ENCODE data around the gene PACRG. TPM values are rescaled to one million over a fixed set of nuclear protein-coding genes. Genes with fewer than 3 reads are reported as not detected.

PACRG gene
- total and polyA plus RNA-seq, 2 of the 8 experiments (the other 6 are each of a cell fraction or from before 2014, with no cell fraction given) = 0.44 to 0.54 TPM

- H4K20me1 ChIP-seq (replicated peaks in 1 of 2; ENCODE audit: control insufficient read depth in 1 of 2, insufficient read depth in 2 of 2, low read length in 2 of 2) = no peaks in the 10 kb centered on the region
- H4K8ac ChIP-seq (ENCODE audit: extremely low read depth, insufficient read depth, low read length) = no peak overlapping the region
- no peak overlapping the region for H3K4me2 ChIP-seq (ENCODE audit: insufficient read depth in 1 of 2, low read depth in 2 of 2, low read length in 2 of 2)
- H3K56ac ChIP-seq (replicated peaks; ENCODE audit: insufficient read length, low read depth, low read length) = no peak overlapping the region
- no peak overlapping the region for H4K5ac ChIP-seq (ENCODE audit: insufficient read length, low read depth, low read length)
- H3K79me1 ChIP-seq (ENCODE audit: low read depth, low read length) = no peaks in the 10 kb centered on the region
- H3K23ac ChIP-seq (ENCODE audit: insufficient read length) = no peak overlapping the region
- H3K18ac ChIP-seq (ENCODE audit: extremely low read depth, low read length) = no peak overlapping the region
- no peak for FAIRE-seq
- ChIA-PET CTCF (ENCODE audit: partially characterized antibody) (interaction anchor here (0.6 to 1.2 kb wide), 2 partner anchors 56 to 422 kb away, joined by 3 to 4 read pairs; no protein-coding TSS in a partner anchor), POLR2A (ENCODE audit: partially characterized antibody) (no interaction called here)
- H3K79me2 ChIP-seq (ENCODE audit: control insufficient read depth in 1 of 2, insufficient read depth in 2 of 2, low read length in 2 of 2) = no peaks in the 10 kb centered on the region
- H2BK20ac ChIP-seq (ENCODE audit: low read length) = no peak overlapping the region
- H3K23me2 ChIP-seq (ENCODE audit: low read depth, low read length) = no peaks in the 10 kb centered on the region
- no peaks in the 10 kb centered on the region for H3K36me3 ChIP-seq (ENCODE audit: control insufficient read depth in 2 of 4, insufficient read depth in 4 of 4, low read length in 3 of 4)
- no peaks in the 10 kb centered on the region; a peak in 1 of 7 replicates for H3K4me1 ChIP-seq (replicated peaks in 1 of 4; ENCODE audit: control insufficient read depth in 3 of 4, insufficient read depth in 4 of 4, low read length in 3 of 4)
- 93% methylated on average over 6 of the region's 6 CpGs; no CpG with 5 or more reads in 1 of the 2 experiments for WGBS, 2 experiments (ENCODE audit: extremely low coverage in 1 of 2, insufficient coverage in 1 of 2, insufficient read length in 1 of 2, insufficient replicate concordance in 2 of 2, low coverage in 1 of 2, low lambda C conversion rate in 2 of 2, missing lambda C conversion rate in 1 of 2)
- H2AFZ ChIP-seq (ENCODE audit: low read length) = 0 out of 2 replicates have a peak overlapping the region, but pooled peaks have one; percentile 20
- no peaks in the 10 kb centered on the region for H3K9me3 ChIP-seq (ENCODE audit: insufficient read depth in 2 of 2, low read depth in 1 of 2, low read length in 1 of 2)
- no peaks in the 10 kb centered on the region for H3K27me3 ChIP-seq (replicated peaks in 1 of 4; ENCODE audit: control insufficient read depth in 3 of 4, extremely low read depth in 1 of 4, insufficient read depth in 3 of 4, low read length in 3 of 4)
- no peak overlapping the region for H3K9ac ChIP-seq (replicated peaks in 1 of 4; ENCODE audit: extremely low read depth in 1 of 4, low read depth in 3 of 4, low read length in 3 of 4)
- no peak overlapping the region for H2AK5ac ChIP-seq (ENCODE audit: low read depth, low read length)
- H3K14ac ChIP-seq (ENCODE audit: insufficient read length) = no peak overlapping the region
- no peak overlapping the region for H2BK5ac ChIP-seq (ENCODE audit: low read depth, low read length)
- H3K27ac ChIP-seq (ENCODE audit: low read depth, low read length) = no peak overlapping the region
- H2BK120ac ChIP-seq (replicated peaks; ENCODE audit: low read depth, low read length) = no peak overlapping the region
- H4K91ac ChIP-seq (replicated peaks; ENCODE audit: insufficient read length, low read length) = no peak overlapping the region
- H3K4me3 ChIP-seq (ENCODE audit: extremely low read depth in 1 of 4, insufficient read depth in 2 of 4, low read depth in 3 of 4, low read length in 4 of 4) = no peak overlapping the region
- no peak overlapping the region for H2BK12ac ChIP-seq (ENCODE audit: low read depth, low read length)
- DNase-seq (ENCODE audit: low read depth in 1 of 2, low spot score in 2 of 2) = no peak
- no peak overlapping the region for H2BK15ac ChIP-seq (ENCODE audit: low read length)
- H3K4ac ChIP-seq (replicated peaks; ENCODE audit: insufficient read length, low read depth, low read length) = no peak overlapping the region
- no peak for TF ChIP-seq SIN3A (conservative IDR thresholded peaks at IDR 0.05 in 1 of 2, IDR thresholded peaks at IDR 0.05 in 1 of 2; ENCODE audit: low read depth in 1 of 2, low read length in 2 of 2)
- TF ChIP-seq, protein P1, sequence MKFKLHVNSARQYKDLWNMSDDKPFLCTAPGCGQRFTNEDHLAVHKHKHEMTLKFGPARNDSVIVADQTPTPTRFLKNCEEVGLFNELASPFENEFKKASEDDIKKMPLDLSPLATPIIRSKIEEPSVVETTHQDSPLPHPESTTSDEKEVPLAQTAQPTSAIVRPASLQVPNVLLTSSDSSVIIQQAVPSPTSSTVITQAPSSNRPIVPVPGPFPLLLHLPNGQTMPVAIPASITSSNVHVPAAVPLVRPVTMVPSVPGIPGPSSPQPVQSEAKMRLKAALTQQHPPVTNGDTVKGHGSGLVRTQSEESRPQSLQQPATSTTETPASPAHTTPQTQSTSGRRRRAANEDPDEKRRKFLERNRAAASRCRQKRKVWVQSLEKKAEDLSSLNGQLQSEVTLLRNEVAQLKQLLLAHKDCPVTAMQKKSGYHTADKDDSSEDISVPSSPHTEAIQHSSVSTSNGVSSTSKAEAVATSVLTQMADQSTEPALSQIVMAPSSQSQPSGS (IDR thresholded peaks at IDR 0.05; ENCODE audit: low read length) = no peak
- TF ChIP-seq TBP (IDR thresholded peaks at IDR 0.05; ENCODE audit: low read depth, low read length) = no peak
- TF ChIP-seq, protein P2, sequence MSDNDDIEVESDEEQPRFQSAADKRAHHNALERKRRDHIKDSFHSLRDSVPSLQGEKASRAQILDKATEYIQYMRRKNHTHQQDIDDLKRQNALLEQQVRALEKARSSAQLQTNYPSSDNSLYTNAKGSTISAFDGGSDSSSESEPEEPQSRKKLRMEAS (IDR thresholded peaks at IDR 0.05) = no peak
- TF ChIP-seq EGR1 (IDR thresholded peaks at IDR 0.05; ENCODE audit: borderline replicate concordance, low read depth, low read length) = no peak
- no peak for TF ChIP-seq ASH2L (IDR thresholded peaks at IDR 0.05; ENCODE audit: low read length)
- TF ChIP-seq, protein P3, sequence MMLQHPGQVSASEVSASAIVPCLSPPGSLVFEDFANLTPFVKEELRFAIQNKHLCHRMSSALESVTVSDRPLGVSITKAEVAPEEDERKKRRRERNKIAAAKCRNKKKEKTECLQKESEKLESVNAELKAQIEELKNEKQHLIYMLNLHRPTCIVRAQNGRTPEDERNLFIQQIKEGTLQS (IDR thresholded peaks at IDR 0.05; ENCODE audit: insufficient read depth, low read depth, low read length) = no peak
- no peak for TF ChIP-seq RNF2 (IDR thresholded peaks at IDR 0.05; ENCODE audit: borderline replicate concordance, low read depth, low read length, missing control alignments, poor library complexity, severe bottlenecking)
- no peak for TF ChIP-seq RXRA (IDR thresholded peaks at IDR 0.05; ENCODE audit: insufficient read depth, low read depth, low read length)
- no peak for TF ChIP-seq RFX5 (IDR thresholded peaks at IDR 0.05; ENCODE audit: borderline replicate concordance, low read depth, low read length)
- no peak for TF ChIP-seq CHD2 (IDR thresholded peaks at IDR 0.05; ENCODE audit: low read length)
Measured at GRCh38 chr6:163008186-163008585, 280.4 kb downstream of the PACRG start.
